ENCODE results near the gene CCDC174. TPM values are rescaled to one million over a fixed set of nuclear protein-coding genes. Genes with fewer than 3 reads are reported as not detected.

CCDC174 gene
- total RNA-seq, 3 donors from 2014 or later: 18.4 to 34.8 (median 30.8) TPM

DNA sequence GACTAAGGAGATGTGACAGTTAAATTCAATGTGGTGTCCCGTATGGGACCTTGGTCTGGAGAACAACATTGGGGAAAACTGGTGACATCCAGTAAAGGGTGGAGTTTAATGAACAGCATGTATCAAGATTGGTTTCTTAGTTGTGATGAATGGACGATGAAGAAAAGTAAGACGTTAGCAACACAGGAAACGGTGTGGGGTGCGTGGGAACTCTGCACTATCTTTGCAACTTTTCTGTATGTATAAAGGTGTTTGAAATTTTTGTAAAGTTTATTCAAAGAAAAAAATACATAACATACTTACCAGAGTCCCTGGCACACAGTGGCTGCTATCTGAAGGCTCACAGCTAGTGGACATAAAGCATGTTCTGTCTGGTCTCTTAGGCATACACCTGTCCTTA, 6.1 kb upstream of the CCDC174 start:
- TF ChIP-seq POLR2AphosphoS5 (IDR thresholded peaks at IDR 0.05) (no peak), POLR2A (IDR thresholded peaks at IDR 0.05) (no peak)
- TF ChIP-seq, protein P1, sequence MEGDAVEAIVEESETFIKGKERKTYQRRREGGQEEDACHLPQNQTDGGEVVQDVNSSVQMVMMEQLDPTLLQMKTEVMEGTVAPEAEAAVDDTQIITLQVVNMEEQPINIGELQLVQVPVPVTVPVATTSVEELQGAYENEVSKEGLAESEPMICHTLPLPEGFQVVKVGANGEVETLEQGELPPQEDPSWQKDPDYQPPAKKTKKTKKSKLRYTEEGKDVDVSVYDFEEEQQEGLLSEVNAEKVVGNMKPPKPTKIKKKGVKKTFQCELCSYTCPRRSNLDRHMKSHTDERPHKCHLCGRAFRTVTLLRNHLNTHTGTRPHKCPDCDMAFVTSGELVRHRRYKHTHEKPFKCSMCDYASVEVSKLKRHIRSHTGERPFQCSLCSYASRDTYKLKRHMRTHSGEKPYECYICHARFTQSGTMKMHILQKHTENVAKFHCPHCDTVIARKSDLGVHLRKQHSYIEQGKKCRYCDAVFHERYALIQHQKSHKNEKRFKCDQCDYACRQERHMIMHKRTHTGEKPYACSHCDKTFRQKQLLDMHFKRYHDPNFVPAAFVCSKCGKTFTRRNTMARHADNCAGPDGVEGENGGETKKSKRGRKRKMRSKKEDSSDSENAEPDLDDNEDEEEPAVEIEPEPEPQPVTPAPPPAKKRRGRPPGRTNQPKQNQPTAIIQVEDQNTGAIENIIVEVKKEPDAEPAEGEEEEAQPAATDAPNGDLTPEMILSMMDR (IDR thresholded peaks at IDR 0.05): no peak
- H3K27ac ChIP-seq: no peak overlapping the region
- no peak for DNase-seq (ENCODE audit: low spot score in 2 of 2)
- no peaks in the 10 kb centered on the region for H3K4me1 ChIP-seq
- intact Hi-C loops (cut with DNase I; ENCODE audit: low total_unique reads): no loop called here
- H3K27me3 ChIP-seq: peaks cover 0 to 15% of the 10 kb centered on the region in 2 donors
- H3K9me3 ChIP-seq: no peaks in the 10 kb centered on the region
- no peak overlapping the region for H3K4me3 ChIP-seq
- H3K36me3 ChIP-seq: no peaks in the 10 kb centered on the region

DNA sequence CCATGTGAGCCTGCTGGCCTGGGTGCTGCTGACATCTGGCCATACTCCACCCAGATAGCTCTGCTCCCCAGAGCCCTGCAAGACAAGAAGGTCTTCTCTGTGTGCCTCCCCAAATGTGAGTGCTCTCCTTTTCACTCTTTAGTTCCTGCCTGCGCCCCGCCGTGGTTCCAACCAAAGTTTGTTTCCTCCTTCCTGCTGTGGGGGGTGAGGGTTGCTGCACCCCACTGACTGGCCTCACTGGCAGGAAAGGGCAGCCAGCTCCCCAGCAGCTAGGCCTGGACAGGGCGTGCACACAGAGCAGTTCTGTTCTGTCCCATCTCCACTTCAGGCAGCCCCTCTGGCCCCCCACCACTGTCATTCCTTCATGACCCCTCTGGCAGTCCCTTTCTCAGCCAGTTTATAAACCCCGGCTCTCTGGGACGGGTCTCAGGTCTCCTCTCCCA, 5.4 kb upstream of the CCDC174 start:
- TF ChIP-seq, protein P1 (IDR thresholded peaks at IDR 0.05): no peak
- TF ChIP-seq POLR2AphosphoS5 (IDR thresholded peaks at IDR 0.05): no peak

DNA sequence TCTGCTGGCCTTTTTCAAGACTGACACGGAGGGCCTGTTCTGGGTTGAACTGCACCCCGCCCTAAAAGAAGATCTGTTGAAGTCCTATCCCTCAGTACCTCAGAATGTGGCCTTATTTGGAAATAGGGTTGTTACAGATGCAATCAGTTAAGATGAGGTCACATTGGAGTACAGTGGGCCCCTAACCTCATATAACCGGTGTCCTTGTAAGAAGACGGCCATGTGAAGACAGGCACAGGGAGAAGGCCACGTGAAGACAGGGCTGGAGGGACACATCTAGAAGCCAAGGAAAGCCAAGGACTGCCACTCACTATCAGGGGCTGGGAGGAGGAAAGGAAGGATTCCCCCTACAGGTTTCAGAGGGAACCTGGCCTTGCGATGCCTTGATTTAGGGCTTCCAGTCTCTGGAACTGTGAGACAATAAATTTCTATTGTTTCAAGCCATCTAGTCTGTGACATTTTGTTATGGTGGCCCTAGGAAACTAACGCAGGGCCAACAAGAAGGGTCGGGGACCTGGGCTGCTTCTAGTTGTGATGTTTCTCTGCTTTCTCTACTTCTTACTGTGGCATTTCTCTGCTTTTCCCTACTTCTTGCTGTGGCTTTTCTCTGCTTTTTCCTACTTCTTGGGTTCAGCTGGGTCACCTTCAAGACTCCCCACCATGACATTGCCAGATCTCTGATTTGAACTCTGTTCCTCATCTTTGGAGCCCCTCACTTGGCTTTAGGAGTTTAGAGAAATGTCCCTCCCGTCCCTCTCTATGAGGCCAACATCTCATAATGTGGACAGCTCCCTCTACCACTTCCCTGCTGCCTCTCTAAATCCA, 4.8 kb upstream of the CCDC174 start:
- Histone ChIP-seq H3K9me3 (no peaks in the 10 kb centered on the region), H3K4me1 (no peaks in the 10 kb centered on the region), H3K27me3 (peaks cover 0 to 9% of the 10 kb centered on the region in 2 donors), H3K4me3 (no peak overlapping the region), H3K27ac (no peak overlapping the region), H3K36me3 (no peaks in the 10 kb centered on the region)
- intact Hi-C loops (cut with DNase I; ENCODE audit: low total_unique reads): no loop called here
- TF ChIP-seq POLR2A (IDR thresholded peaks at IDR 0.05): no peak
- TF ChIP-seq, protein P1 (IDR thresholded peaks at IDR 0.05): no peak
- TF ChIP-seq POLR2AphosphoS5 (IDR thresholded peaks at IDR 0.05): no peak
- no peak for DNase-seq (ENCODE audit: low spot score in 2 of 2)

More for the DNA sequence above, 5.4 kb upstream of the CCDC174 start:
- H3K4me3 ChIP-seq: no peak overlapping the region
- no peaks in the 10 kb centered on the region for H3K9me3 ChIP-seq
- no peaks in the 10 kb centered on the region for H3K4me1 ChIP-seq
- DNase-seq (ENCODE audit: low spot score in 2 of 2): no peak
- H3K27me3 ChIP-seq: peaks cover 0 to 15% of the 10 kb centered on the region in 2 donors
- no peak overlapping the region for H3K27ac ChIP-seq
- H3K36me3 ChIP-seq: no peaks in the 10 kb centered on the region
- intact Hi-C loops (cut with DNase I; ENCODE audit: low total_unique reads): no loop called here

DNA sequence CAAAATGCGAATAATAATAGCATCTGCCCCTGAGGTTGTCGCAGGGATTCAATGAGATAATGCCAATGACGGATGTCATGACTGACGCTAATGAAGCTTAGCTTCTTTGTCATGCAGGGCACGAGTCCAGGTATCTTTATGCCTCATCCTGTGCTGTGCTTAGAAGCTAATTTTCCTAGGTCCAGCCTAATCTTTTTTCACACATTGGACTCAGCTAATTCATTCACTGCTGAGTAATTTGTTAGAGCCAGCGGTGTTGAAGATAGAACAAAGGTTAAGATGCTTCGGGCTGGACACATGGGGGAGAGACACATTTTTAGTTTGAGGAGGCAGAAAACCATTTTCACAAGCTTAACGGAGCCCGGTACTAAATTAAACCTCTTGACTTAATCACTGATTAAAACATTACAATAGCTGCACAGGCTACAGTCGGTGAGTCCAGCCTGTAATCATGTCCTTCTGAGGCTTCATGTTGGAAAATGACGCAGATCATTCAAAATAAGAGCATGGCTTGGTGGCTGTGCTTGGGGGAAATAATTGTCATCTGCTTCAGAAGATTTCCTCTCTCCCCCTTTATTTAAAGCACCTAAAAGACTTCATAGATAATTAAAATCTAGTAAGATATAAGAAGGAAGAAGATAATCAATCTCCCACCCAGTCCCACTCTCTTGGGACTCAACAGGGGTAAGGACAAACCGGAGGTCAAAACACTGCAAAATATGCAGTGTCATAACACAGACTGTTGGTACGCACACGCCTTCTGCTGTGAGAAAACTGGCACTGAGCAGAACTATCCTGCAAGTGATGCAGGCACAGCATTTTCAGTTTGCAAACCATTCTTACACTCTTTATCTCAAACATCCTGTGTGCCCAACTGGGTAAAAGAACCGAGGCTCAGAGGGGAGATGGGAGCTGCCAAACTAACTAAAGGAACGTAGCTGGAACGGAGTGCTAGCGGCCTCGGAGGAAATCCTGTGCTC, 3.3 kb upstream of the CCDC174 start:
- TF ChIP-seq POLR2A (IDR thresholded peaks at IDR 0.05) (no peak), POLR2AphosphoS5 (IDR thresholded peaks at IDR 0.05) (no peak)
- TF ChIP-seq, protein P1 (IDR thresholded peaks at IDR 0.05): no peak
- Histone ChIP-seq H3K27ac (no peak overlapping the region), H3K9me3 (no peaks in the 10 kb centered on the region), H3K4me3 (no peak overlapping the region), H3K36me3 (no peaks in the 10 kb centered on the region), H3K4me1 (peaks cover 0 to 11% of the 10 kb centered on the region in 2 donors), H3K27me3 (no peaks in the 10 kb centered on the region)
- DNase-seq (ENCODE audit: low spot score in 2 of 2): no peak
- intact Hi-C loops (cut with DNase I; ENCODE audit: low total_unique reads): no loop called here
